Thoracic aorta (tissue), 2 donors: Measurements from ENCODE around the gene TMEM179. TPM values are rescaled to one million over a fixed set of nuclear protein-coding genes. Genes with fewer than 3 reads are reported as not detected.

Experiments
- ATAC-seq: fragments of 150-250 bp; one replicate; pipeline ENCODE4 v1.8.0; 2017; ENCODE audit warnings: low read depth; ENCODE audit not compliant: insufficient number of reproducible peaks, low FRiP score
- DNase-seq: peaks from one replicate; pipeline ENCODE4 v3.0.0-alpha.2; 2020; ENCODE audit warnings: low spot score
- H3K27ac ChIP-seq, 2 donors: fragments of 200-600 bp; sonication (generic); 1 replicate in 1 of 2; 2 replicates in 1 of 2; pipeline ENCODE4 v1.5.1; 2016; ENCODE audit warnings: mild to moderate bottlenecking in 2 of 2, moderate library complexity in 2 of 2
- H3K27me3 ChIP-seq: fragments of 200-600 bp; sonication (generic); replicated peaks from 2 replicates; pipeline ENCODE4 v1.6.0; 2016; ENCODE audit warnings: mild to moderate bottlenecking; ENCODE audit not compliant: insufficient read depth
- H3K36me3 ChIP-seq: fragments of 200-600 bp; sonication (generic); one replicate; pipeline ENCODE4 v1.5.1; 2016
- H3K4me1 ChIP-seq, 2 donors: fragments of 200-600 bp; sonication (generic); 1 replicate in 1 of 2; 2 replicates in 1 of 2; pipeline versions ENCODE4 v1.5.1 to v1.6.0; 2016; ENCODE audit warnings: low read depth in 2 of 2, mild to moderate bottlenecking in 1 of 2; ENCODE audit not compliant: control insufficient read depth in 1 of 2
- H3K4me3 ChIP-seq: fragments of 200-600 bp; sonication (generic); 2 replicates; pipeline ENCODE4 v1.5.1; 2016; ENCODE audit warnings: mild to moderate bottlenecking
- H3K9me3 ChIP-seq: fragments of 200-600 bp; sonication (generic); 2 replicates; pipeline ENCODE4 v1.5.1; 2016
- CTCF ChIP-seq: fragments of 200-600 bp; sonication (generic); IDR thresholded peaks from one replicate; pipeline ENCODE4 v1.5.1; 2019; ENCODE audit warnings: antibody characterized with exemption
- total RNA-seq, 2 donors: library from RNA; depleted of rRNA; stranded (reverse); fragments of >200 nt; gene quantifications; one replicate each; pipeline versions ENCODE4 v1.1.0 to v1.2.3, GENCODE V29; 2016

The TMEM179 gene
- total RNA-seq, 2 donors from 2014 or later = not detected

- ATAC-seq (no peak), DNase-seq (no peak)
- H3K36me3 ChIP-seq = no peaks in the 10 kb centered on the region
- no peaks in the 10 kb centered on the region for H3K9me3 ChIP-seq
- no peak overlapping the region for H3K27ac ChIP-seq
- no peak overlapping the region for H3K4me3 ChIP-seq
- peaks cover 0 to 5% of the 10 kb centered on the region in 2 donors for H3K4me1 ChIP-seq
- no peaks in the 10 kb centered on the region for H3K27me3 ChIP-seq
- no peak for TF ChIP-seq CTCF
These were observed 41.3 kb downstream of the TMEM179 start for GRCh38 chr14:104563191-104563741.

GRCh38 chr14:104562606-104563005, 42.0 kb downstream of the TMEM179 start:
- H3K9me3 ChIP-seq = no peaks in the 10 kb centered on the region
- no peak for ATAC-seq
- no peak for TF ChIP-seq CTCF
- no peaks in the 10 kb centered on the region for H3K27me3 ChIP-seq
- H3K4me1 ChIP-seq = peaks cover 0 to 5% of the 10 kb centered on the region in 2 donors
- no peak for DNase-seq
- H3K4me3 ChIP-seq = no peak overlapping the region
- H3K36me3 ChIP-seq = no peaks in the 10 kb centered on the region
- H3K27ac ChIP-seq = no peak overlapping the region

- peaks cover 0 to 5% of the 10 kb centered on the region in 2 donors for H3K4me1 ChIP-seq
- no peak for DNase-seq
- H3K27ac ChIP-seq = no peak overlapping the region
- TF ChIP-seq CTCF = no peak
- no peak for ATAC-seq
- no peak overlapping the region for H3K4me3 ChIP-seq
- no peaks in the 10 kb centered on the region for H3K36me3 ChIP-seq
- H3K9me3 ChIP-seq = no peaks in the 10 kb centered on the region
- H3K27me3 ChIP-seq = no peaks in the 10 kb centered on the region
These were observed 42.7 kb downstream of the TMEM179 start for GRCh38 chr14:104561632-104562495.

GRCh38 chr14:104561124-104561557, 43.4 kb downstream of the TMEM179 start:
- peaks cover 0 to 5% of the 10 kb centered on the region in 2 donors for H3K4me1 ChIP-seq
- H3K27ac ChIP-seq = no peak overlapping the region
- H3K9me3 ChIP-seq = no peaks in the 10 kb centered on the region
- H3K27me3 ChIP-seq = no peaks in the 10 kb centered on the region
- no peak for DNase-seq
- H3K4me3 ChIP-seq = no peak overlapping the region
- H3K36me3 ChIP-seq = no peaks in the 10 kb centered on the region
- ATAC-seq = no peak
- no peak for TF ChIP-seq CTCF

GRCh38 chr14:104560586-104560945, 44.0 kb downstream of the TMEM179 start:
- Histone ChIP-seq H3K36me3 (no peaks in the 10 kb centered on the region), H3K4me1 (peaks cover 0 to 5% of the 10 kb centered on the region in 2 donors), H3K9me3 (no peaks in the 10 kb centered on the region), H3K4me3 (no peak overlapping the region), H3K27me3 (no peaks in the 10 kb centered on the region), H3K27ac (no peak overlapping the region)
- ATAC-seq (no peak), DNase-seq (no peak)
- TF ChIP-seq CTCF = no peak
